GM10248 (cell line): Measurements from ENCODE around the gene PSMC1.
"Not testable (repeated sequence)": the region's sequence is repeated elsewhere in the genome, so short reads cannot be mapped to it uniquely, and the experiment has no call there.

Source experiments
- CTCF ChIA-PET: fragments of 300-600 bp; sonication (Branson Sonifier 250); formaldehyde crosslinking; extraction: SDS; loops from one replicate; lab custom pipeline; 2021; ENCODE audit warnings: antibody characterized with exemption; lab: Yijun Ruan, JAX
- POLR2A ChIA-PET: fragments of 350-650 bp; sonication (Branson Sonifier 250); formaldehyde crosslinking; extraction: SDS; loops from one replicate; lab custom pipeline; 2020; ENCODE audit warnings: antibody characterized with exemption; lab: Yijun Ruan, JAX
- DNase-seq: peaks from one replicate; pipeline ENCODE4 v3.0.0; 2012; ENCODE audit errors: extremely low spot score
- CTCF ChIP-seq: IDR thresholded peaks from 2 replicates; pipeline ENCODE4 v1.5.1; 2012; ENCODE audit warnings: mild to moderate bottlenecking, low read depth; ENCODE audit errors: extremely low read depth, missing control alignments, control extremely low read depth

The PSMC1 gene

GRCh38 chr14:90242444-90242843 is 13.9 kb upstream of the PSMC1 start:
- no peak for TF ChIP-seq CTCF
- ChIA-PET POLR2A (no interaction called here), CTCF (no interaction called here)
- DNase-seq: no peak

DNA sequence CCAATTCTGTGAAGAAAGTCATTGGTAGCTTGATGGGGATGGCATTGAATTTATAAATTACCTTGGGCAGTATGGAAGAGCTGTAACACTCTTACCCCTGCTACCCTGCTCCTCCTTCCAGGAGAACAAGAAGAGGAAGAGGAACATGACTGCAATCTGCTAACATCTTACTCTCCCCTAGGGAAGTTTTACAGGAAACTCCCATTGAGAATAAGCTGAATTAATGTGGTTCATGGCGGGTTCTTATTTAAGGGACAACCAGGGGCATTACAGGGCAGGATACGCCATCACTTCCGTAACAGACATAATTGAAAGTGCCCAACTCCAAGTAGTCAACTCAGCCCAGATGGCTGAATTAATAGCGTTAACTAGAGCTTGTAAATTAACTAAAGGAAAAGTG is 9.4 kb upstream of the PSMC1 start:
- POLR2A ChIA-PET: no interaction called here

GRCh38 chr14:90247441-90247840 is 8.9 kb upstream of the PSMC1 start:
- CTCF ChIA-PET, POLR2A ChIA-PET, DNase-seq: not testable (repeated sequence)

More for the DNA sequence above, 9.4 kb upstream of the PSMC1 start:
- no peak for DNase-seq
- CTCF ChIA-PET: no interaction called here
- TF ChIP-seq CTCF: no peak

- DNase-seq: no peak
- ChIA-PET CTCF (no interaction called here), POLR2A (no interaction called here)
- no peak for TF ChIP-seq CTCF
Observed at GRCh38 chr14:90248594-90248993, 7.8 kb upstream of the PSMC1 start.

- CTCF ChIA-PET: interaction anchor here (0.9 to 1.2 kb wide), 3 partner anchors 17 to 48 kb away, joined by 3 to 5 read pairs (median 3); no protein-coding TSS in a partner anchor
- TF ChIP-seq CTCF: no peak
- POLR2A ChIA-PET: no interaction called here
- DNase-seq: no peak
Observed at GRCh38 chr14:90253826-90254225, 2.5 kb upstream of the PSMC1 start.

DNA sequence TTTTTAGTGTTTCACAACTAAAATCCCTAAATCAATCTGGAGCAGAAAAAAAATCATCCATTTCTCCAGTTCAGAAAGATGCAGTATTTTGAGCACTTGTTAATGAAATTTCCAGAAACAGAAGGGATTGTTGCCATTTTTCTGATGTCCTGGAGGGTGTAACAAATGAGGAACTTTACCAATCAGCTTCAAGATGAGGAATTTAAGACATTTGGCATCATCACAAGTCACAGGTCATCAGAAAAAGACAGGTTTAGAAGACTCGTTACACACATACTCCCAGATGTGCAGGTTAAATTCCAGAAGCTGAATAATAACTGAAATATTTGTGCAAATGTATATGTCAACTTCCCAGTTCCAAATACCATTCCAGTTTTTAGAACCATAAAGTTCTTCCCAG is 482 bp upstream of the PSMC1 start:
- DNase-seq: no peak
- TF ChIP-seq CTCF: no peak
- CTCF ChIA-PET: interaction anchor here (1.2 kb wide), 1 partner anchor 302 kb away, joined by 3 read pairs; no protein-coding TSS in a partner anchor
- POLR2A ChIA-PET: interaction anchor here (1.1 kb wide), 1 partner anchor 10 kb away, joined by 3 read pairs; no protein-coding TSS in a partner anchor

DNA sequence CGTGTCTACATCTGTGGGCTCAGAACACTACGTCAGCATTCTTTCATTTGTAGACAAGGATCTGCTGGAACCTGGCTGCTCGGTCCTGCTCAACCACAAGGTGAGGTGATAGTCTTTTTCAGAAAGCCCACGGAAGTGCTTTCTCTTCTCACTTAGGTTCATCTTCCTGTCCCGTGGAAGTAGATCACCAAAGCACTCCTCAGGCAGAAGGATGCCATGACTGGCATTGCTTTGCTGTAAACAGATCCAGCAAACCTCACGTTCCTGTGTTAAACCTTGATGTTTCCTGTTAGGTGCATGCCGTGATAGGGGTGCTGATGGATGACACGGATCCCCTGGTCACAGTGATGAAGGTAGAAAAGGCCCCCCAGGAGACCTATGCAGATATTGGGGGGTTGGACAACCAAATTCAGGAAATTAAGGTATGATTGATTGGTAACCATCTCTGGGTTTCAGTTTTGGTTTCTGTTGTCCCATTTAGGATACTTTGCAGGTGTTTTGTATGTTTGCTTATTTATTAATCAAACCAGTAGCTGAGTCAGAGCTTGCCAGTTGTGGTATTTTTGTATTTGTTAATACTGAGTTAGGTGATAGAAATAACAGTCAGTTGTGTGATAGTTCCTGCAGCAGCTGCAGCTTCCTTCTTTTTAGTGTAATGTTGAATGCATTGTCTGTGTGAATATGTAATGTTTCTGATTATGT is 7.5 kb downstream of the PSMC1 start:
- CTCF ChIA-PET: interaction anchor here (1.4 kb wide), 1 partner anchor 27 kb away, joined by 4 read pairs; no protein-coding TSS in a partner anchor
- TF ChIP-seq CTCF: no peak
- POLR2A ChIA-PET: no interaction called here
- DNase-seq: no peak
